ENCODE results near the gene SLC27A5.
A peak's percentile ranks its signal among the peaks of the same experiment; 100 is the strongest.
"Not testable (repeated sequence)": the region's sequence is repeated elsewhere in the genome, so short reads cannot be mapped to it uniquely, and the experiment has no call there.

SLC27A5 gene

DNA sequence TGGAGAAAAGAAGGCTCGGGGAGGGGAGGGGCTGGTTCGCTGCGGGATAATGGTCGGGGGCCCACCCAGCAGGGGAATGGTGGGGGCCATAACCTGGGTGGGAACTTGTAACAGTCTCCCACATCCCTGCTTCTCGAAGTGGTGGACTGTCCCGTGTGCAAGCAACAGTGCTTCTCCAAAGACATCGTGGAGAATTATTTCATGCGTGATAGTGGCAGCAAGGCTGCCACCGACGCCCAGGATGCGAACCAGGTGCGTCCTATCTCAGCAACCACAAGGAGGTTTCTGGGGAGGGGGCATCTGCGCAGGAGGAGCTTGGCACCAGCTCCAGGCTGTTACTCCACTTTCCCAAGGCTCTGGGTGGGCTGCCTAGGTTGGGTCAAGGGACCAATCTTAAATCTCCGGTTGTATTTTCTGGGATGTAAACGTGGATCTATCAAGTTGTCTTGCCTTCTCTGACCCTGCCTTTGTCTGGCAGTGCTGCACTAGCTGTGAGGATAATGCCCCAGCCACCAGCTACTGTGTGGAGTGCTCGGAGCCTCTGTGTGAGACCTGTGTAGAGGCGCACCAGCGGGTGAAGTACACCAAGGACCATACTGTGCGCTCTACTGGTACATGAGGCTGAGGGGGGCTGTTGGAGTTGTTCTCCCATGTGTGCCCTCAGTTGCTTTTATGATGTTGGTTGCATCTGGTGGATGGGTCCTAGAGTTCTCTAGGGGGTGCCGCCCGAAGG, 33.7 kb upstream of the SLC27A5 start:
- Histone ChIP-seq H3K9me3 (ENCODE audit: low read length) (no peaks in the 10 kb centered on the region), H3K36me3 (ENCODE audit: insufficient read depth, low read length) (peaks cover 51% of the 10 kb centered on the region), H3K4me3 (ENCODE audit: low read length) (peak overlapping the region; percentile 90), H3K27me3 (ENCODE audit: insufficient read depth, low read length) (no peaks in the 10 kb centered on the region), H3K4me1 (ENCODE audit: insufficient read depth, low read length) (peaks cover 17% of the 10 kb centered on the region), H2AFZ (ENCODE audit: low read depth, low read length) (no peak overlapping the region)

GRCh38 chr19:58544591-58545285, 32.9 kb upstream of the SLC27A5 start:
- Histone ChIP-seq H3K27me3 (ENCODE audit: insufficient read depth, low read length) (no peaks in the 10 kb centered on the region), H3K4me1 (ENCODE audit: insufficient read depth, low read length) (peaks cover 17% of the 10 kb centered on the region), H3K9me3 (ENCODE audit: low read length) (no peaks in the 10 kb centered on the region), H3K36me3 (ENCODE audit: insufficient read depth, low read length) (peaks cover 44% of the 10 kb centered on the region), H3K4me3 (ENCODE audit: low read length) (peak overlapping the region; percentile 90), H2AFZ (ENCODE audit: low read depth, low read length) (no peak overlapping the region)

DNA sequence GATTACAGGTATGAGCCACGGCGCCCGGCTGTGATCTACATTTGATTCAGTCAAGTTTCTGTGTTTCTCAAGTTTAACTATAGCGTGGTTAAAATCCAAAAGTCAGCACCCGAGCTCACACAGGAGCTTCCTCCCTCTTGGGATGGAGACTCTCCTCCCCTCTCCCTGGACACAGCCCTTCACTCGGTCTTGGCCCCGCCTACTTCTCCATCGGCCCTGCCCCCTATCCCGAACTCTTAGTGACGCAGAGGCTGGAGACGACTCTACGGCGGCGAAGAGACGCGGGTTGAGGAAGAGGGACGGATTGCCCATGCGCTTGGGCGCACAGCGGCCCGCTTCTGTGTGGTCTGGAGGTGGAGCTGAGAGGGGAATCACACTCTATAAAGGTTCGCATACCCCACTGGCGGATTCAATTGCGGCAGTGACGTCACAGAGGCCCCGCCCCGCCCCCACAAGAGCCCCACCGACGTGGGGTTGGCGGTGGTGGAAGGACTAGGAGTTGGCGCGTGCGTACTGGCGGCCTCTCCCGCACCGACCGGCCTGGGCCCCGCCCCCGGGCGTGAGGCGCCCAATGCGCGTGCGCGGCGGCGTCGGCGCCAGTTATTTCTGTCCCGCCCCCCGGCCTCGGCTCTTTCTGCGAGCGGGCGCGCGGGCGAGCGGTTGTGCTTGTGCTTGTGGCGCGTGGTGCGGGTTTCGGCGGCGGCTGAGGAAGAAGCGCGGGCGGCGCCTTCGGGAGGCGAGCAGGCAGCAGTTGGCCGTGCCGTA, 32.2 kb upstream of the SLC27A5 start, which contains the start of gene TRIM28:
Gene TRIM28 (plus strand): TSS at position 239 of the 765 bp plus-strand sequence. CDS start 694 bp downstream, outside the sequence.
- H3K4me1 ChIP-seq (ENCODE audit: insufficient read depth, low read length), result peaks cover 17% of the 10 kb centered on the region
- peaks cover 37% of the 10 kb centered on the region for H3K36me3 ChIP-seq (ENCODE audit: insufficient read depth, low read length)
- no peaks in the 10 kb centered on the region for H3K9me3 ChIP-seq (ENCODE audit: low read length)
- H2AFZ ChIP-seq (ENCODE audit: low read depth, low read length), result peak within 1 kb of the TSS; percentile 7
- peak within 1 kb of the TSS; percentile 90 for H3K4me3 ChIP-seq (ENCODE audit: low read length)
- peaks cover 6% of the 10 kb centered on the region for H3K27me3 ChIP-seq (ENCODE audit: insufficient read depth, low read length)

DNA sequence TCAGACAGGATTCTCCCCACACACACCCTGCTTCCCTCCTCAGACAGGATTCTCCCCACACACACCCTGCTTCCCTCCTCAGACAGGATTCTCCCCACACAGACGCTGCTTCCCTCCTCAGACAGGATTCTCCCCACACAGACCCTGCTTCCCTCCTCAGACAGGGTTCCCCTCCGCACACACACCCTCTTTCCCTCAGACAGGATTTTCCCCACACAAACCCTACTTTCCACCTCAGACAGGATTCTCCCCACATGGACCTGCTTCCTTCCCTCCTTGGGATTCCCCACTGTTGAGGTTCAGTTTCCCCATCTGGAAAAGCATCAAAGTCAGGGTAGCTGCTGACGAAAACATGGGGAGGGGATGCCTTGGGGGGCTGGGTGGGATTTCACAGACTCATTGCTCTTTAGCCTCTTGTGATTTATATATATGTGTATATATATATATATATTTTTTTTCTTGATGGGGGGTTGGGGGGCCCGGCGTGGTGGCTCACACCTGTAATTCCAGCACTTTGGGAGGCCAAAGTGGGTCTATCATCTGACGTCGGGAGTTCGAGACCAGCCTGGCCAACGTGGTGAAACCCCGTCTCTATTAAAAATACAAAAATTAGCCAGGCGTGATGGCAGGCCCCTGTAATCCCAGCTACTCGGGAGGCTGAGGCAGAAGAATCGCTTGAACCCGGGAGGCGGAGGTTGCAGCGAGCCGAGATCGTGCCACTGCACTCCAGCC, 31.0 kb upstream of the SLC27A5 start:
- H2AFZ ChIP-seq (ENCODE audit: low read depth, low read length); H3K4me3 ChIP-seq (ENCODE audit: low read length); H3K9me3 ChIP-seq (ENCODE audit: low read length); H3K27me3 ChIP-seq (ENCODE audit: insufficient read depth, low read length): not testable (repeated sequence)
- peaks cover 20% of the 10 kb centered on the region for H3K4me1 ChIP-seq (ENCODE audit: insufficient read depth, low read length)
- peaks cover 25% of the 10 kb centered on the region for H3K36me3 ChIP-seq (ENCODE audit: insufficient read depth, low read length)

DNA sequence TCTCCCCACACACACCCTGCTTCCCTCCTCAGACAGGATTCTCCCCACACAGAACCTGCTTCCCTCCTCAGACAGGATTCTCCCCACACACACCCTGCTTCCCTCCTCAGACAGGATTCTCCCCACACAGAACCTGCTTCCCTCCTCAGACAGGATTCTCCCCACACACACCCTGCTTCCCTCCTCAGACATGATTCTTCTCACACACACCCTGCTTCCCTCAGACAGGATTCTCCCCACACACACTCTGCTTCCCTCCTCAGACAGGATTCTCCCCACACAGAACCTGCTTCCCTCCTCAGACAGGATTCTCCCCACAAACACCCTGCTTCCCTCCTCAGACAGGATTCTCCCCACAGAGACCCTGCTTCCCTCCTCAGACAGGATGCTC, 27.4 kb upstream of the SLC27A5 start:
- H3K36me3 ChIP-seq (ENCODE audit: insufficient read depth, low read length); H2AFZ ChIP-seq (ENCODE audit: low read depth, low read length); H3K4me3 ChIP-seq (ENCODE audit: low read length): not testable (repeated sequence)

GRCh38 chr19:58538257-58539168, 26.7 kb upstream of the SLC27A5 start:
- Histone ChIP-seq H3K27me3 (ENCODE audit: insufficient read depth, low read length) (peaks cover 18% of the 10 kb centered on the region), H3K4me3 (ENCODE audit: low read length) (peak overlapping the region; percentile 28), H2AFZ (ENCODE audit: low read depth, low read length) (peak overlapping the region; percentile 58), H3K9me3 (ENCODE audit: low read length) (no peaks in the 10 kb centered on the region), H3K4me1 (ENCODE audit: insufficient read depth, low read length) (peaks cover 4% of the 10 kb centered on the region), H3K36me3 (ENCODE audit: insufficient read depth, low read length) (no peaks in the 10 kb centered on the region)

More for the DNA sequence above, 27.4 kb upstream of the SLC27A5 start:
- not testable (repeated sequence) for H3K4me1 ChIP-seq (ENCODE audit: insufficient read depth, low read length); H3K9me3 ChIP-seq (ENCODE audit: low read length)
- peaks cover 18% of the 10 kb centered on the region for H3K27me3 ChIP-seq (ENCODE audit: insufficient read depth, low read length)

GRCh38 chr19:58536852-58537798, 25.3 kb upstream of the SLC27A5 start:
- Histone ChIP-seq H3K4me1 (ENCODE audit: insufficient read depth, low read length) (peaks cover 4% of the 10 kb centered on the region), H3K27me3 (ENCODE audit: insufficient read depth, low read length) (peaks cover 20% of the 10 kb centered on the region), H2AFZ (ENCODE audit: low read depth, low read length) (no peak overlapping the region), H3K9me3 (ENCODE audit: low read length) (no peaks in the 10 kb centered on the region), H3K4me3 (ENCODE audit: low read length) (no peak overlapping the region), H3K36me3 (ENCODE audit: insufficient read depth, low read length) (no peaks in the 10 kb centered on the region)

- no peak overlapping the region for H2AFZ ChIP-seq (ENCODE audit: low read depth, low read length)
- peaks cover 4% of the 10 kb centered on the region for H3K4me1 ChIP-seq (ENCODE audit: insufficient read depth, low read length)
- no peak overlapping the region for H3K4me3 ChIP-seq (ENCODE audit: low read length)
- H3K36me3 ChIP-seq (ENCODE audit: insufficient read depth, low read length), result no peaks in the 10 kb centered on the region
- no peaks in the 10 kb centered on the region for H3K9me3 ChIP-seq (ENCODE audit: low read length)
- peaks cover 30% of the 10 kb centered on the region for H3K27me3 ChIP-seq (ENCODE audit: insufficient read depth, low read length)
Measured at GRCh38 chr19:58535857-58536256, 24.1 kb upstream of the SLC27A5 start.

GRCh38 chr19:58531034-58531840, 19.4 kb upstream of the SLC27A5 start:
- peaks cover 12% of the 10 kb centered on the region for H3K27me3 ChIP-seq (ENCODE audit: insufficient read depth, low read length)
- H3K9me3 ChIP-seq (ENCODE audit: low read length), result no peaks in the 10 kb centered on the region
- no peak overlapping the region for H3K4me3 ChIP-seq (ENCODE audit: low read length)
- no peak overlapping the region for H2AFZ ChIP-seq (ENCODE audit: low read depth, low read length)
- H3K36me3 ChIP-seq (ENCODE audit: insufficient read depth, low read length), result no peaks in the 10 kb centered on the region
- no peaks in the 10 kb centered on the region for H3K4me1 ChIP-seq (ENCODE audit: insufficient read depth, low read length)

GRCh38 chr19:58529405-58529804, 17.6 kb upstream of the SLC27A5 start:
- no peak overlapping the region for H3K4me3 ChIP-seq (ENCODE audit: low read length)
- no peaks in the 10 kb centered on the region for H3K9me3 ChIP-seq (ENCODE audit: low read length)
- no peaks in the 10 kb centered on the region for H3K36me3 ChIP-seq (ENCODE audit: insufficient read depth, low read length)
- peaks cover 16% of the 10 kb centered on the region for H3K27me3 ChIP-seq (ENCODE audit: insufficient read depth, low read length)
- no peaks in the 10 kb centered on the region for H3K4me1 ChIP-seq (ENCODE audit: insufficient read depth, low read length)
- no peak overlapping the region for H2AFZ ChIP-seq (ENCODE audit: low read depth, low read length)

DNA sequence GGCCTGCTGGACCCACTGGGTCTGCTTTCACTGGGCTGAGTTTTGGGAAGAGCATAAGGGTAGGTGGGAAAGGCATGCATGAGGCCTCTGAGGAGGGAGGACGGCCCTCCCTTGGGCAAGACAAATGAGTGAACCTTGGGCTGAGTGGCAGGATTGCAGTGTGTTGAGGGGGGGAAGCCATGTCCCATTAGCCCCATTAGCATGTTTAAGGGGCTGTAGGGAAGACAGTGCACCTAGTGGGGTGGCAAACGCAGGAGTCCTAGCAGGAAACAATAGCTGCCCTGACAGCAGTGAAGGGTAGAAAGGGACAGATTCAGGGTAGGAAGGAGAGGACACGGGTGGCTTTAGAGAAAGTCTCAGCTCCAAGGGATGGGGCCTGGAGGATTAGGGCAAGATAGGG, 10.9 kb upstream of the SLC27A5 start:
- peaks cover 4% of the 10 kb centered on the region for H3K27me3 ChIP-seq (ENCODE audit: insufficient read depth, low read length)
- H3K36me3 ChIP-seq (ENCODE audit: insufficient read depth, low read length), result no peaks in the 10 kb centered on the region
- no peak overlapping the region for H2AFZ ChIP-seq (ENCODE audit: low read depth, low read length)
- H3K4me1 ChIP-seq (ENCODE audit: insufficient read depth, low read length), result peaks cover 9% of the 10 kb centered on the region
- H3K9me3 ChIP-seq (ENCODE audit: low read length), result no peaks in the 10 kb centered on the region
- H3K4me3 ChIP-seq (ENCODE audit: low read length), result no peak overlapping the region
